WERI-Rb-1 (cell line): ENCODE data around the gene MEGF8.
A peak's percentile ranks its signal among the peaks of the same experiment; 100 is the strongest.

Experiments
- DNase-seq: peaks from one replicate; pipeline ENCODE4 v3.0.0-alpha.2; 2020
- H3K27ac ChIP-seq: fragments of 250-450 bp; sonication (Bioruptor Pico); 2 replicates; pipeline ENCODE4 v1.5.1; 2020; ENCODE audit warnings: mild to moderate bottlenecking, moderate library complexity
- H3K27me3 ChIP-seq: fragments of 250-450 bp; sonication (Bioruptor Pico); 2 replicates; pipeline ENCODE4 v1.5.1; 2021; ENCODE audit warnings: mild to moderate bottlenecking, low read depth, moderate library complexity; ENCODE audit not compliant: insufficient read depth, severe bottlenecking
- H3K36me3 ChIP-seq: fragments of 250-450 bp; sonication (Bioruptor Pico); 2 replicates; pipeline ENCODE4 v1.5.1; 2020; ENCODE audit warnings: mild to moderate bottlenecking, moderate library complexity
- H3K4me3 ChIP-seq: 2 replicates; pipeline ENCODE4 v1.5.1; 2011; ENCODE audit warnings: low read depth, mild to moderate bottlenecking, control low read depth, low read length
- H3K9me3 ChIP-seq: fragments of 250-450 bp; sonication (Bioruptor Pico); 2 replicates; pipeline ENCODE4 v1.5.1; 2021; ENCODE audit warnings: mild to moderate bottlenecking, moderate library complexity; ENCODE audit not compliant: severe bottlenecking
- TF ChIP-seq, protein P1 (sequence below): IDR thresholded peaks from 2 replicates; pipeline ENCODE4 v1.5.1; 2011; ENCODE audit warnings: low read depth, mild to moderate bottlenecking, control low read depth, inconsistent platforms, low read length

MEGF8 gene

DNA sequence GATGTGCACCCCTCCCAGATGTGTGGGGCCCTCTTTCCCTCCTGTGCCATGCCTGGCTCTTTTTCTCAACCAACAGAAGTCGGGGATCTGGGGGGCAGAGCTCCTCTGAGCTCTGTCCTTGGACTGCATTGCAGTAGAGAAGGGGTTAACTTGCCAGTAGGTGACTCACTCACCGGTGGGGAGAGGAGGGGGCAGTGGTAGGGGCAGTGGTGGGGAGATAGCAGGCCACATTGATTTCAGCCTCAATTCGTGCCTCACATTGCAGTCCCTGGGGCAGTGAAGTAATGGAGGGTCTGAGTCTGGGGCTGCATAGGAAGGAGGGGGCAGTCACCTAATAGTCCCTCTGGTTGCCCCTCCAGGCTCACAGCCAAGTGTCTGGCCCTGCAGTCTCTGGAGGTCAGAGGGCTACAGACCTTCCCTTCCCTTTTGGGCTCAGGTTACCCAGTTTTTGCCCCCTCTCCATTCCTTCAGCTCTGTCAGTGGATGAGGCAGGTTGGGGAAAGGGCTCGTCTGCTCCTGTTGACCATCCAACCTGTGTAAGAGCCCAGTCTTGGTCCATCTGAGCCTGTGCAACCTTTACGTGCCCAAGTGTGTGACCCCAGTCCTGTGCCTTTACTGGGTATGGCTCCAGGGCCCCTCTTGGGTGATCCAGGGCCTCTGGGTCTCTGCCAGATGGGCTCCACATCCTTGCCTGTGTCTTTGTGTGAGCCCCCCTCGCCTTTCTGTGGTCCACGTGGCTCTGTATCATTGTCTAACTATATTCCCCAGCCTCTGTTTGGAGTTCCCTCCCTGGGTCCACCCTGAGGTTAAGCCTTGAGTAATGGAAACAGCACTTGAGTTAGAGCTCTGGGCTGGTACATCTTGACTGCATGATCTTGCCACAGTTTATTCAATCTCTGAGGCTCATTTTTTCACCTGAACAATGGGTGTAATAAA is 43.3 kb upstream of the MEGF8 start:
- peak; percentile 36 for DNase-seq
- H3K27ac ChIP-seq, result peak overlapping the region; percentile 96
- peak overlapping the region; percentile 92 for H3K4me3 ChIP-seq
- TF ChIP-seq, protein P1, sequence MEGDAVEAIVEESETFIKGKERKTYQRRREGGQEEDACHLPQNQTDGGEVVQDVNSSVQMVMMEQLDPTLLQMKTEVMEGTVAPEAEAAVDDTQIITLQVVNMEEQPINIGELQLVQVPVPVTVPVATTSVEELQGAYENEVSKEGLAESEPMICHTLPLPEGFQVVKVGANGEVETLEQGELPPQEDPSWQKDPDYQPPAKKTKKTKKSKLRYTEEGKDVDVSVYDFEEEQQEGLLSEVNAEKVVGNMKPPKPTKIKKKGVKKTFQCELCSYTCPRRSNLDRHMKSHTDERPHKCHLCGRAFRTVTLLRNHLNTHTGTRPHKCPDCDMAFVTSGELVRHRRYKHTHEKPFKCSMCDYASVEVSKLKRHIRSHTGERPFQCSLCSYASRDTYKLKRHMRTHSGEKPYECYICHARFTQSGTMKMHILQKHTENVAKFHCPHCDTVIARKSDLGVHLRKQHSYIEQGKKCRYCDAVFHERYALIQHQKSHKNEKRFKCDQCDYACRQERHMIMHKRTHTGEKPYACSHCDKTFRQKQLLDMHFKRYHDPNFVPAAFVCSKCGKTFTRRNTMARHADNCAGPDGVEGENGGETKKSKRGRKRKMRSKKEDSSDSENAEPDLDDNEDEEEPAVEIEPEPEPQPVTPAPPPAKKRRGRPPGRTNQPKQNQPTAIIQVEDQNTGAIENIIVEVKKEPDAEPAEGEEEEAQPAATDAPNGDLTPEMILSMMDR, result no peak
- peaks cover 8% of the 10 kb centered on the region for H3K36me3 ChIP-seq
- H3K27me3 ChIP-seq, result no peaks in the 10 kb centered on the region
- no peaks in the 10 kb centered on the region for H3K9me3 ChIP-seq

DNA sequence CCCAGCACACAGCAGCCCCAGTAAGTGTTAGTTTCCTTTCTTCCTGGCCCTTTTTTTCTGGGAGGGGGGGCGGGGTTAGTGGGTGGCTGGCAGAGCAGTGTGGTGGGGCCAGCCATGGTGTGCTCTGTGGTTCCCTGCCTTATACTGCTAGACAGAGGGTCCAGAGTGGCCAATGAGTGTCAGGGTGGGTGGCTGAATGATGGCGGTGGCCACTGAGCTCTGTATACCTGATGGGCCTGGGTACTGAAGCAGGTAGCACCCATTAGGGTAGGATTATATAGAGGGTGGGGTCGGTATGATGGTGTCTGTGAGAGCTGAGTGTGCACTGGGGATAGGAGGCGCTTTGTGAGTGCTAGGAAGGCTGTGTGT is 42.6 kb upstream of the MEGF8 start:
- TF ChIP-seq, protein P1, result no peak
- no peak for DNase-seq
- peak overlapping the region; percentile 71 for H3K27ac ChIP-seq
- H3K27me3 ChIP-seq, result no peaks in the 10 kb centered on the region
- H3K4me3 ChIP-seq, result no peak overlapping the region
- H3K36me3 ChIP-seq, result peaks cover 15% of the 10 kb centered on the region
- no peaks in the 10 kb centered on the region for H3K9me3 ChIP-seq

DNA sequence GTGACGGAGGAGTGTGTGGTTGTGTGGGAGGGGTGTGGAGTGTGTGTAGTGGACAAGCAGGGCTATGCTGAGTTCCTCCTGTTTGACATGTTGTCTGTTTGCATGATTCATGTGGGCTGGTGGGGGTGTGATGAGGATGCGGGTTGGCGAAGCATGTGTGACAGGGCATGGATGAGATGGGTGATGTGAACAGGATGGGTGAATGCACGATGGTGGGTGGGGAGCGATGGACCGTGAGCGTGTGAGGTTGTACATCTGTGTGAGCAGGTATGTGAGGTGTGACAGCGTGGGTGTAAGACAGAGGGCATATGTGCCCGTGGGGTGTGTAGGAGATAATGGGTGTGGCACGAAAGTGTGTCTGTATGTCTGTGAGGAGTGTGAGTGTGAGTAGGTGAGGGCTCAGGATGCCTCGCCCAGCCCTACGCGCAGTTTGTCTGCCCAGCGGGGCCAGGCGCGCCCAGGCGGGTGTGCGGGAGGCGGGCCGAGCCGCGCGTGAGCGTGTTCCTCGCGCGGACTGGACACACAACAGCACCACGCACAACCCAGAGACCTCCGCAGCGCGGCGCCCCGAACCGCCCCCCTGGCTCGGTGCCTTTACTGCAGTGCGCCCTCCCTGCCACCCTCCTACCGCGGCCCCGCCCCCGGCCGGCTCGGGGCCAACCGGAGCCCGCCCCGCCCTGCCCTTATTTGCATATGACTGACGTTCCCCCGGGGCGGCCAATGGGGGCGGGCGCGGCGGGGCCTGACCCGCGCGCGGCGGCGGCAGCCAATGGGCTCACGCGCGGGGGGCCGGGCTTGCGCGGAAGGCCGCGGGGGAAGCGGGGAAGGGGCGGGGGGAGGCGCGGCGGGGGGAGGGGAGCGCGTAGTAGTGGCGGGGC is 42.0 kb upstream of the MEGF8 start:
- no peaks in the 10 kb centered on the region for H3K27me3 ChIP-seq
- DNase-seq, result peak; percentile 96
- peak overlapping the region; percentile 27 for H3K4me3 ChIP-seq
- peaks cover 21% of the 10 kb centered on the region for H3K36me3 ChIP-seq
- TF ChIP-seq, protein P1, result no peak
- peak overlapping the region; percentile 71 for H3K27ac ChIP-seq
- H3K9me3 ChIP-seq, result no peaks in the 10 kb centered on the region

DNA sequence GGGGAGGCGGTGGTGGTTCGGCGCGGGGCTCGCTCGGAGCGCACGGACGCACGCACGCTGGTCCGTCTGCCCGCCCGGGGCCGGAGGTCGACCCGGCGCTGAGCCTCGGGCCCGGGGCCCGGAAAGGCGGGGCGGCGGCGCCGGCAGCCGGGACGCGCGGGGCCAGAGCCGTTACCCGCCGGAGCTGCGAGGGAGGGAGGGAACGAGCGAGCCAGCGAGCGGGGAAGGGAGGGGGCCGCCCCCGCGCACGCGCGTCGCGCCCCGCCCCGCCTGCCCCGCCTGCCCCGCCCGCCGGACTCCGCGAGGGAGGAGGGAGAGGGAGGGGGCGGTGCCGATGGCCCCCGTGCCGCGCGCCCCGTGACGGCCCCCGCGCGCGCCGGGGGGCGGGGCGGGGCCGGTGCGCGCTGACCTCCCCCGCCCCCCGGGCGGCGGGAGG is 41.4 kb upstream of the MEGF8 start:
- Histone ChIP-seq H3K36me3 (peaks cover 26% of the 10 kb centered on the region), H3K4me3 (no peak overlapping the region), H3K27me3 (no peaks in the 10 kb centered on the region), H3K9me3 (no peaks in the 10 kb centered on the region), H3K27ac (peak overlapping the region; percentile 71; the same call in 1 of the 2 replicates)
- TF ChIP-seq, protein P1, result no peak
- DNase-seq, result peak; percentile 73

GRCh38 chr19:42284591-42285341 is 40.7 kb upstream of the MEGF8 start:
- Histone ChIP-seq H3K27ac (peak overlapping the region; percentile 76), H3K4me3 (peak overlapping the region; percentile 87), H3K36me3 (peaks cover 33% of the 10 kb centered on the region), H3K27me3 (no peaks in the 10 kb centered on the region), H3K9me3 (no peaks in the 10 kb centered on the region)
- TF ChIP-seq, protein P1, result no peak
- DNase-seq, result no peak
